ENCODE data around the gene F8. TPM values are rescaled to one million over a fixed set of nuclear protein-coding genes. Genes with fewer than 3 reads are reported as not detected.

Gene F8
- total and polyA plus RNA-seq, 9 of the 15 experiments (the other 6 are each of a cell fraction or from before 2014, with no cell fraction given), result 0.41 to 3.8 (median 0.91) TPM

GRCh38 chrX:155046129-155046810 lies 23.7 kb upstream of the F8 start:
- H4K20me1 ChIP-seq (replicated peaks; ENCODE audit: control insufficient read depth, insufficient read depth, low read length), result 0 out of 2 replicates have a peak, but pooled peaks cover 3% of the 10 kb centered on the region
- H3K9me3 ChIP-seq (replicated peaks; ENCODE audit: control insufficient read depth, insufficient read depth, low read depth, low read length), result no peaks in the 10 kb centered on the region
- no peak overlapping the region for H3K4me3 ChIP-seq
- POLR2A ChIA-PET, result interaction anchor here (0.5 to 1.7 kb wide), 4 partner anchors 8 to 170 kb away, joined by 3 to 4 read pairs (median 4); partner anchors contain the start of genes FUNDC2 and VBP1
- H3K9ac ChIP-seq (ENCODE audit: insufficient read depth in 1 of 2, low read depth in 2 of 2, low read length in 2 of 2), result no peak overlapping the region
- FAIRE-seq (no peak), DNase-seq (ENCODE audit: extremely low read depth in 1 of 4, low spot score in 3 of 4) (no peak), ATAC-seq (no peak)
- no TSS peak for BruUV-seq (replicated peaks)
- H3K4me2 ChIP-seq (ENCODE audit: insufficient read depth, low read length), result no peak overlapping the region
- H2AFZ ChIP-seq (ENCODE audit: low read depth, low read length), result no peak overlapping the region
- TF ChIP-seq CBX5 (IDR thresholded peaks at IDR 0.05; ENCODE audit: borderline replicate concordance, low read depth) (no peak), ZNF316 (IDR thresholded peaks at IDR 0.05) (peak; percentile 37; the same call in 1 of the 2 replicates)
- H3K27ac ChIP-seq (ENCODE audit: extremely low read depth, low read depth, low read length), result no peak overlapping the region
- no peaks in the 10 kb centered on the region for H3K27me3 ChIP-seq (ENCODE audit: control insufficient read depth in 2 of 2, insufficient read depth in 2 of 2, low read length in 2 of 2)
- CTCF ChIA-PET (ENCODE audit: low intra/inter-chr PET ratio), result no interaction called here
- peaks cover 36% of the 10 kb centered on the region for H3K79me2 ChIP-seq (ENCODE audit: control insufficient read depth, insufficient read depth, low read length)
- H3K9me1 ChIP-seq (ENCODE audit: control insufficient read depth, insufficient read depth, low read length), result no peaks in the 10 kb centered on the region
- peaks cover 19% of the 10 kb centered on the region; the same call in 1 of the 3 replicates for H3K36me3 ChIP-seq (ENCODE audit: control insufficient read depth, insufficient read depth, low read length)
- 74% methylated on average over 6 of the region's 6 CpGs for WGBS (ENCODE audit: insufficient coverage, low coverage, missing lambda C conversion rate)
- in situ Hi-C loops (cut with MboI), result no loop called here
- peaks cover 0 to 12% of the 10 kb centered on the region in 2 experiments; a peak in 2 of 5 replicates for H3K4me1 ChIP-seq (replicated peaks in 1 of 2; ENCODE audit: control insufficient read depth in 2 of 2, insufficient read depth in 2 of 2, low read length in 2 of 2)
- intact Hi-C loops (cut with micrococcal nuclease), result no loop called here

- peaks cover 4% of the 10 kb centered on the region for H3K9me3 ChIP-seq (replicated peaks; ENCODE audit: control insufficient read depth, insufficient read depth, low read depth, low read length)
- no peak overlapping the region for H3K9ac ChIP-seq (ENCODE audit: insufficient read depth in 1 of 2, low read depth in 2 of 2, low read length in 2 of 2)
- H3K79me2 ChIP-seq (ENCODE audit: control insufficient read depth, insufficient read depth, low read length), result peaks cover 80% of the 10 kb centered on the region
- POLR2A ChIA-PET, result no interaction called here
- H3K27me3 ChIP-seq (ENCODE audit: control insufficient read depth in 2 of 2, insufficient read depth in 2 of 2, low read length in 2 of 2), result no peaks in the 10 kb centered on the region
- no peaks in the 10 kb centered on the region for H4K20me1 ChIP-seq (replicated peaks; ENCODE audit: control insufficient read depth, insufficient read depth, low read length)
- DNase-seq (ENCODE audit: extremely low read depth in 1 of 4, low spot score in 3 of 4), result no peak
- no peak for ATAC-seq
- no peaks in the 10 kb centered on the region for H3K9me1 ChIP-seq (ENCODE audit: control insufficient read depth, insufficient read depth, low read length)
- no peak overlapping the region for H3K4me2 ChIP-seq (ENCODE audit: insufficient read depth, low read length)
- H3K4me3 ChIP-seq, result no peak overlapping the region
- H3K4me1 ChIP-seq (replicated peaks in 1 of 2; ENCODE audit: control insufficient read depth in 2 of 2, insufficient read depth in 2 of 2, low read length in 2 of 2), result no peaks in the 10 kb centered on the region; a peak in 2 of 5 replicates
- H3K27ac ChIP-seq (ENCODE audit: extremely low read depth, low read depth, low read length), result no peak overlapping the region
- 97% methylated on average over 4 of the region's 4 CpGs for WGBS (ENCODE audit: insufficient coverage, low coverage, missing lambda C conversion rate)
- CTCF ChIA-PET (ENCODE audit: low intra/inter-chr PET ratio), result no interaction called here
- no peak for FAIRE-seq
- intact Hi-C loops (cut with micrococcal nuclease) (no loop called here), in situ Hi-C loops (cut with MboI) (no loop called here)
- peaks cover 38% of the 10 kb centered on the region for H3K36me3 ChIP-seq (ENCODE audit: control insufficient read depth, insufficient read depth, low read length)
- no peak overlapping the region for H2AFZ ChIP-seq (ENCODE audit: low read depth, low read length)
- BruUV-seq (replicated peaks), result no TSS peak
- TF ChIP-seq E2F3 (CRISPR knock-in tag; IDR thresholded peaks at IDR 0.05), result no peak
- TF ChIP-seq CBX3 (IDR thresholded peaks at IDR 0.05; ENCODE audit: borderline replicate concordance in 1 of 2, low read length in 2 of 2), result peak in 1 of 2 experiments; percentile 81; a peak in 2 of 3 replicates
- peak; percentile 94 for TF ChIP-seq ZNF146 (CRISPR knock-in tag; IDR thresholded peaks at IDR 0.05; ENCODE audit: unreplicated experiment)
- no peak for TF ChIP-seq AFF1 (IDR thresholded peaks at IDR 0.05; ENCODE audit: low read depth in 1 of 2, partially characterized antibody in 2 of 2)
- TF ChIP-seq SMARCA5 (IDR thresholded peaks at IDR 0.05), result 0 out of 2 replicates have a peak, but pooled peaks have one; percentile 24
- peak in 1 of 2 experiments; percentile 36; a peak in 1 of 4 replicates for TF ChIP-seq KDM1A (IDR thresholded peaks at IDR 0.05)
- no peak for TF ChIP-seq NEUROD1 (IDR thresholded peaks at IDR 0.05; ENCODE audit: borderline replicate concordance, low read depth, low read length, partially characterized antibody)
- TF ChIP-seq, protein P1, sequence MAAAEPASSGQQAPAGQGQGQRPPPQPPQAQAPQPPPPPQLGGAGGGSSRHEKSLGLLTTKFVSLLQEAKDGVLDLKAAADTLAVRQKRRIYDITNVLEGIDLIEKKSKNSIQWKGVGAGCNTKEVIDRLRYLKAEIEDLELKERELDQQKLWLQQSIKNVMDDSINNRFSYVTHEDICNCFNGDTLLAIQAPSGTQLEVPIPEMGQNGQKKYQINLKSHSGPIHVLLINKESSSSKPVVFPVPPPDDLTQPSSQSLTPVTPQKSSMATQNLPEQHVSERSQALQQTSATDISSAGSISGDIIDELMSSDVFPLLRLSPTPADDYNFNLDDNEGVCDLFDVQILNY (CRISPR knock-in tag; IDR thresholded peaks at IDR 0.05), result no peak
- peak; percentile 14 for TF ChIP-seq RBM25 (IDR thresholded peaks at IDR 0.05; ENCODE audit: low read depth, low read length, severe bottlenecking)
Observed at GRCh38 chrX:155035688-155036087, 13.2 kb upstream of the F8 start.

Measured in K562 (cell line).